Mononuclear cell (primary cell): ENCODE measurements around the gene LAMA3. TPM values are rescaled to one million over a fixed set of nuclear protein-coding genes. Genes with fewer than 3 reads are reported as not detected.

Source experiments
- H3K27me3 ChIP-seq: 2 replicates; pipeline ENCODE4 v1.6.0; 2011; ENCODE audit warnings: low read length, control low read depth; ENCODE audit not compliant: insufficient read depth
- H3K4me1 ChIP-seq: 2 replicates; pipeline ENCODE4 v1.5.1; 2011; ENCODE audit warnings: mild to moderate bottlenecking, low read length, control low read depth; ENCODE audit not compliant: insufficient read depth
- H3K4me3 ChIP-seq: 2 replicates; pipeline ENCODE4 v1.5.1; 2011; ENCODE audit warnings: mild to moderate bottlenecking, low read length, moderate library complexity
- H3K9me3 ChIP-seq: 2 replicates; pipeline ENCODE4 v1.5.1; 2011; ENCODE audit warnings: low read depth, mild to moderate bottlenecking, control low read depth, low read length
- total RNA-seq: library from RNA; depleted of rRNA; stranded (reverse); fragments of >200 nt; gene quantifications from one replicate; pipeline ENCODE4 v1.2.3, GENCODE V29; 2012

The LAMA3 gene
- total RNA-seq, 1 donor: under 0.01 TPM

- Histone ChIP-seq H3K4me3 (peak overlapping the region; percentile 16), H3K9me3 (no peaks in the 10 kb centered on the region), H3K4me1 (peaks cover 20% of the 10 kb centered on the region), H3K27me3 (peaks cover 64% of the 10 kb centered on the region)
These were observed 27.4 kb upstream of the LAMA3 start for GRCh38 chr18:23661735-23662308.

GRCh38 chr18:23662309-23663263 lies 26.7 kb upstream of the LAMA3 start, which contains the start of gene ANKRD29:
ANKRD29 (minus strand) TSS chr18:23662911; CDS start chr18:23662730, 181 bp downstream.
- H3K4me1 ChIP-seq: peaks cover 20% of the 10 kb centered on the region
- H3K4me3 ChIP-seq: peak within 1 kb of the TSS; percentile 16
- no peaks in the 10 kb centered on the region for H3K9me3 ChIP-seq
- peaks cover 61% of the 10 kb centered on the region for H3K27me3 ChIP-seq

- Histone ChIP-seq H3K4me3 (no peak overlapping the region), H3K27me3 (peaks cover 42% of the 10 kb centered on the region), H3K9me3 (no peaks in the 10 kb centered on the region), H3K4me1 (peaks cover 20% of the 10 kb centered on the region)
These were observed 24.6 kb upstream of the LAMA3 start for GRCh38 chr18:23664674-23665073.

GRCh38 chr18:23667114-23667513 lies 22.1 kb upstream of the LAMA3 start:
- Histone ChIP-seq H3K9me3 (no peaks in the 10 kb centered on the region), H3K27me3 (peaks cover 20% of the 10 kb centered on the region), H3K4me1 (peaks cover 11% of the 10 kb centered on the region), H3K4me3 (no peak overlapping the region)

- H3K4me3 ChIP-seq: no peak overlapping the region
These were observed 20.5 kb upstream of the LAMA3 start for GRCh38 chr18:23668731-23669130.

GRCh38 chr18:23669202-23669766 lies 20.0 kb upstream of the LAMA3 start:
- H3K4me1 ChIP-seq: no peaks in the 10 kb centered on the region
- peaks cover 7% of the 10 kb centered on the region for H3K27me3 ChIP-seq
- H3K4me3 ChIP-seq: no peak overlapping the region
- no peaks in the 10 kb centered on the region for H3K9me3 ChIP-seq

More at GRCh38 chr18:23668731-23669130, 20.5 kb upstream of the LAMA3 start:
- peaks cover 8% of the 10 kb centered on the region for H3K27me3 ChIP-seq
- H3K9me3 ChIP-seq: no peaks in the 10 kb centered on the region
- no peaks in the 10 kb centered on the region for H3K4me1 ChIP-seq

- Histone ChIP-seq H3K4me3 (no peak overlapping the region), H3K9me3 (no peaks in the 10 kb centered on the region), H3K4me1 (no peaks in the 10 kb centered on the region), H3K27me3 (peaks cover 3% of the 10 kb centered on the region)
These were observed 19.3 kb upstream of the LAMA3 start for GRCh38 chr18:23669804-23670405.

- no peaks in the 10 kb centered on the region for H3K27me3 ChIP-seq
- no peaks in the 10 kb centered on the region for H3K9me3 ChIP-seq
- H3K4me1 ChIP-seq: no peaks in the 10 kb centered on the region
- no peak overlapping the region for H3K4me3 ChIP-seq
These were observed 17.7 kb upstream of the LAMA3 start for GRCh38 chr18:23671564-23671963.

GRCh38 chr18:23673725-23674124 lies 15.5 kb upstream of the LAMA3 start:
- Histone ChIP-seq H3K4me1 (no peaks in the 10 kb centered on the region), H3K9me3 (no peaks in the 10 kb centered on the region), H3K27me3 (peaks cover 5% of the 10 kb centered on the region), H3K4me3 (no peak overlapping the region)

- Histone ChIP-seq H3K9me3 (no peaks in the 10 kb centered on the region), H3K27me3 (peaks cover 10% of the 10 kb centered on the region), H3K4me1 (no peaks in the 10 kb centered on the region), H3K4me3 (no peak overlapping the region)
These were observed 14.0 kb upstream of the LAMA3 start for GRCh38 chr18:23675236-23675635.

- peaks cover 10% of the 10 kb centered on the region for H3K27me3 ChIP-seq
- H3K4me3 ChIP-seq: no peak overlapping the region
- H3K9me3 ChIP-seq: no peaks in the 10 kb centered on the region
- no peaks in the 10 kb centered on the region for H3K4me1 ChIP-seq
These were observed 13.4 kb upstream of the LAMA3 start for GRCh38 chr18:23675896-23676295.

- Histone ChIP-seq H3K27me3 (peaks cover 19% of the 10 kb centered on the region), H3K4me1 (no peaks in the 10 kb centered on the region), H3K4me3 (no peak overlapping the region), H3K9me3 (no peaks in the 10 kb centered on the region)
These were observed 7.2 kb upstream of the LAMA3 start for GRCh38 chr18:23682045-23682444.

- Histone ChIP-seq H3K4me1 (no peaks in the 10 kb centered on the region), H3K27me3 (peaks cover 23% of the 10 kb centered on the region), H3K9me3 (no peaks in the 10 kb centered on the region), H3K4me3 (no peak overlapping the region)
These were observed 6.8 kb upstream of the LAMA3 start for GRCh38 chr18:23682472-23682871.

GRCh38 chr18:23683155-23683554 lies 6.1 kb upstream of the LAMA3 start:
- H3K9me3 ChIP-seq: no peaks in the 10 kb centered on the region
- H3K4me1 ChIP-seq: no peaks in the 10 kb centered on the region
- peaks cover 29% of the 10 kb centered on the region for H3K27me3 ChIP-seq
- no peak overlapping the region for H3K4me3 ChIP-seq

- no peaks in the 10 kb centered on the region for H3K9me3 ChIP-seq
- H3K4me1 ChIP-seq: peaks cover 1% of the 10 kb centered on the region
- H3K4me3 ChIP-seq: no peak overlapping the region
- H3K27me3 ChIP-seq: peaks cover 30% of the 10 kb centered on the region
These were observed 5.6 kb upstream of the LAMA3 start for GRCh38 chr18:23683671-23684070.
